ENCODE data around the gene DMP1. TPM values are rescaled to one million over a fixed set of nuclear protein-coding genes. Genes with fewer than 3 reads are reported as not detected.

Gene DMP1
- polyA plus RNA-seq, 1 experiment = not detected

DNA sequence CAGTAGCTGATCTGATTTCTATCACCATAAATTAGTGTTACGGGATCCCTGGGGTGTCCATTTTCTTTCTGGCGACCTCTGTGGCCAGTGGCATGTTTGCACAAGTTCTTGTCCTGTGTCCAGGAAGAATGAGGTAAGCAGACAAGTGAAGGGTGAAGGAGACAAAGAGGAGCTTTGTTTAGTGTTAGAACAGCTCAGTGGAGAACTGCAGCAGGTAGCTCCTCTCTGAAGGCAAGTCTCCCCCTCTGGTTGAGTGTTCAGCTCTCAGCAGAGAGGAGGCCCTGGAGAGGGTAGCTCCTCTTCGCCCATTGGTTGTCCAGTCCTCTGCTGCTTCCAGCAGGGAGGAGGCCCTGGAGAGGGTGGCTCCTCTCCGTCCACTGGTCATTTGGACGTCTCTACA is 47.2 kb downstream of the DMP1 start:
- Histone ChIP-seq H3K4me3 (ENCODE audit: low read depth, low read length) (no peak overlapping the region), H3K27me3 (ENCODE audit: control insufficient read depth, insufficient read depth, low read length) (no peaks in the 10 kb centered on the region), H3K36me3 (ENCODE audit: control insufficient read depth, insufficient read depth, low read length) (no peaks in the 10 kb centered on the region)
- DNase-seq (ENCODE audit: low read depth) = no peak
- ChIA-PET CTCF (interaction anchor here (0.9 to 1.0 kb wide), 2 partner anchors 141 to 151 kb away, joined by 3 to 4 read pairs; no protein-coding TSS in a partner anchor), POLR2A (no interaction called here)
- TF ChIP-seq, protein P1, sequence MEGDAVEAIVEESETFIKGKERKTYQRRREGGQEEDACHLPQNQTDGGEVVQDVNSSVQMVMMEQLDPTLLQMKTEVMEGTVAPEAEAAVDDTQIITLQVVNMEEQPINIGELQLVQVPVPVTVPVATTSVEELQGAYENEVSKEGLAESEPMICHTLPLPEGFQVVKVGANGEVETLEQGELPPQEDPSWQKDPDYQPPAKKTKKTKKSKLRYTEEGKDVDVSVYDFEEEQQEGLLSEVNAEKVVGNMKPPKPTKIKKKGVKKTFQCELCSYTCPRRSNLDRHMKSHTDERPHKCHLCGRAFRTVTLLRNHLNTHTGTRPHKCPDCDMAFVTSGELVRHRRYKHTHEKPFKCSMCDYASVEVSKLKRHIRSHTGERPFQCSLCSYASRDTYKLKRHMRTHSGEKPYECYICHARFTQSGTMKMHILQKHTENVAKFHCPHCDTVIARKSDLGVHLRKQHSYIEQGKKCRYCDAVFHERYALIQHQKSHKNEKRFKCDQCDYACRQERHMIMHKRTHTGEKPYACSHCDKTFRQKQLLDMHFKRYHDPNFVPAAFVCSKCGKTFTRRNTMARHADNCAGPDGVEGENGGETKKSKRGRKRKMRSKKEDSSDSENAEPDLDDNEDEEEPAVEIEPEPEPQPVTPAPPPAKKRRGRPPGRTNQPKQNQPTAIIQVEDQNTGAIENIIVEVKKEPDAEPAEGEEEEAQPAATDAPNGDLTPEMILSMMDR (IDR thresholded peaks at IDR 0.05; ENCODE audit: insufficient read depth, low read depth, low read length) = no peak

DNA sequence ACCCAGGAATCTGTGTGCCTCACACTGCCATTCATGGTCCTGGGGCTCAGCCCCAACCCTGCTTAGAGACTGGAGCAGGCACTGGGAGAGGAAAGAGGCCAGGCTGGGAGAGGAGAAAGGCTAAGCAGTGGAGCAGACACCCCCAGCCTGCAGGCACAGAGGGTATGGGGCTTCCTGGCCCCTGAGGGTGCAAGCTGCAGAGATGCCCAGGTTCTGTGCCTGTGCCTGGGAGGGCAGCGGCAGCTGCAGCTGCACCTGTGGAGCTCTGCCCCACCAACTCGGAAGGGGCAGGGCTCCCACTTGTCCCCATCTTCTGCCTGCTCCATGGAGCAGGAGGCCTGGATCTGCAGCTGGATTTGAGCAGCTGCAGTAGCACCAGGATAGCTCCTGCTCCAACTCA is 47.9 kb downstream of the DMP1 start:
- DNase-seq (ENCODE audit: low read depth) = no peak

DNA sequence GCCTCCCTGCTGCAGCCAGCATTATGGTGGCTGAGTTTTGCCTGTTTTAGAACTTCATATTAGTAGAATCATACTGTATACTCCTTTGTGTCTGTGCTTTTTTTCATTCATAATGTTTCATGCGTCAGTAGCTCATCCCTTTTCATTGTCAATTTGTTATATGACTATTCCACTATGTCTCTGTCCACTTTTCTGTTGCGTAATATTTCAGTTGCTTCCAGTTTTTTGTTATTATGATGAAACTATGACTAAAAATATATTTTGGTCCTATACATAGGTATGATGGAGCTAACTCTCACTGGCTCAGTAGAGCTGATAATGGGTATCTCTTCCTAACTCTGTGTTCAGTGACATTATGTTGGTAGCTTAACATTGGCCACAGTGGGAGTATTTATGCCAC is 48.3 kb downstream of the DMP1 start:
- Histone ChIP-seq H3K36me3 (ENCODE audit: control insufficient read depth, insufficient read depth, low read length) (no peaks in the 10 kb centered on the region), H3K27me3 (ENCODE audit: control insufficient read depth, insufficient read depth, low read length) (no peaks in the 10 kb centered on the region; the same call in 1 of the 2 replicates), H3K4me3 (ENCODE audit: low read depth, low read length) (no peak overlapping the region)
- POLR2A ChIA-PET = no interaction called here
- no peak for DNase-seq (ENCODE audit: low read depth)
- TF ChIP-seq, protein P1 (IDR thresholded peaks at IDR 0.05; ENCODE audit: insufficient read depth, low read depth, low read length) = no peak
- CTCF ChIA-PET = interaction anchor here (0.7 kb wide), 1 partner anchor 151 kb away, joined by 3 read pairs; no protein-coding TSS in a partner anchor

More for the DNA sequence above, 47.9 kb downstream of the DMP1 start:
- H3K36me3 ChIP-seq (ENCODE audit: control insufficient read depth, insufficient read depth, low read length) = no peaks in the 10 kb centered on the region
- no peak overlapping the region for H3K4me3 ChIP-seq (ENCODE audit: low read depth, low read length)
- TF ChIP-seq, protein P1 (IDR thresholded peaks at IDR 0.05; ENCODE audit: insufficient read depth, low read depth, low read length) = no peak
- ChIA-PET CTCF (interaction anchor here (0.9 kb wide), 1 partner anchor 150 kb away, joined by 3 read pairs; no protein-coding TSS in a partner anchor), POLR2A (no interaction called here)
- H3K27me3 ChIP-seq (ENCODE audit: control insufficient read depth, insufficient read depth, low read length) = no peaks in the 10 kb centered on the region; the same call in 1 of the 2 replicates

DNA sequence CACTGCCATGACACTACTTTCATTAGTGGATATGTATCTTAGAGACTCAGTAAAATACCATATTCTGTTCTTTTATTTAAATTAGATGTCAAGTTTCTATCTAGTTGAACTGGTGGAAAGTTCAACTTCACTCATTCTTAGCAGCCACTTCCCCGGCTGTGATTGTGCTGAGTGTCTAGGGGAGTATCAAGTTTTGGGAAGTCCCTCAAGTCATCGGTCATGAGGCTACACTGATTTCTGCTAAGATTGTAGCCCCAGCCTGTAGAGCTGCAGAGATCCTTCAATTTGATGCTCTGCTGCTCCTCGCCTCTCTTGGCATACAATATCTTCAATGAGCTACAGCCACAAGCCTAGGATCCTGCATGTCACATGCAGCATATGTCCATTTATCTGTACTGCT is 53.9 kb downstream of the DMP1 start:
- H3K4me3 ChIP-seq (ENCODE audit: low read depth, low read length) = no peak overlapping the region
- TF ChIP-seq, protein P1 (IDR thresholded peaks at IDR 0.05; ENCODE audit: insufficient read depth, low read depth, low read length) = no peak
- no peaks in the 10 kb centered on the region for H3K36me3 ChIP-seq (ENCODE audit: control insufficient read depth, insufficient read depth, low read length)
- no peak for DNase-seq (ENCODE audit: low read depth)
- H3K27me3 ChIP-seq (ENCODE audit: control insufficient read depth, insufficient read depth, low read length) = no peaks in the 10 kb centered on the region; the same call in none of the 2 replicates
- ChIA-PET POLR2A (no interaction called here), CTCF (interaction anchor here (1.0 kb wide), 1 partner anchor 135 kb away, joined by 3 read pairs; no protein-coding TSS in a partner anchor)

DNA sequence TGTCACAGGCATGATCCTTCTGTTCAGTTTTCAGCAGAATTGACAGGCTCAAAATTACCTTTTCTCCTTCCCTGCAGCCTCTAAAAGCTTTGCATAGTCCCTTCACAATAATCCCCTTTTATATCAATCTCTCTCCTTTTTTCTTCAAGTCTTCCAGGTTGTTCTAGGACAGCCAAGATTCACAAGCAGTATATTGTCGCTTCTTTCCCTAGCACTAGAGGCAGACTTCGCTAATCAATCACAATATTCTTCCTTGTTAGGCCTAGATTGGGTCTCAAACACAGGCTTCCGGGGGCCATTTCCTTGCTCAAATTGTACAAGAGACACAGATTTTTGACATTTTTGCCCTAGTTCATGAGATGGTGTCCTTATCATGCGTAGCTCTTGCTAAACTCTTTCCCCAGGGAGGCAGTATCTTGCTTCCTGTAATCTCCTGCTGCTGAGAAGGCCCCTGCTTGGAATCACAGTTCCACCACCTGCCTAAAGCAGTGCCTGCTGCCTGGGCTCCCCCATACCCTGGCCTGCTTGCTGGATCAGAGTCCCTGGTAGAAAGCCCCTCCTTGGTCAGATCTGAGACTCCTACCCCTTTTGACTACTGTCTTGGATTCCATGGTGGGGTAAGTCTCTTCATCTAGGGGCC is 57.3 kb downstream of the DMP1 start:
- POLR2A ChIA-PET = no interaction called here
- Histone ChIP-seq H3K36me3 (ENCODE audit: control insufficient read depth, insufficient read depth, low read length) (no peaks in the 10 kb centered on the region), H3K27me3 (ENCODE audit: control insufficient read depth, insufficient read depth, low read length) (no peaks in the 10 kb centered on the region; the same call in none of the 2 replicates), H3K4me3 (ENCODE audit: low read depth, low read length) (no peak overlapping the region)
- no peak for DNase-seq (ENCODE audit: low read depth)
- CTCF ChIA-PET = no interaction called here
- TF ChIP-seq, protein P1 (IDR thresholded peaks at IDR 0.05; ENCODE audit: insufficient read depth, low read depth, low read length) = no peak

Other genes with a start within 250 kb of the DMP1 start
- 12.0 and 21.0 TPM in 2 replicates for gene NUDT9, start 227.7 kb upstream of the DMP1 start, polyA plus RNA-seq (2011; rRNA removed)
- gene SPARCL1, start 120.9 kb upstream of the DMP1 start, polyA plus RNA-seq (2011; rRNA removed) = not detected in 2 replicates
- gene DSPP, start 41.8 kb upstream of the DMP1 start, polyA plus RNA-seq (2011; rRNA removed) = not detected in 2 replicates
- not detected in 2 replicates for gene IBSP, start 149.3 kb downstream of the DMP1 start, polyA plus RNA-seq (2011; rRNA removed)
- not detected in 2 replicates for gene MEPE, start 182.7 kb downstream of the DMP1 start, polyA plus RNA-seq (2011; rRNA removed)

Data from BJ (cell line).